Measurements from ENCODE around the gene PTGES3L. TPM values are rescaled to one million over a fixed set of nuclear protein-coding genes. Genes with fewer than 3 reads are reported as not detected.

Gene PTGES3L
- total and polyA plus RNA-seq, 2 of the 13 experiments (the other 11 are each of a cell fraction or from before 2014, with no cell fraction given): 1.2 to 2.9 TPM

DNA sequence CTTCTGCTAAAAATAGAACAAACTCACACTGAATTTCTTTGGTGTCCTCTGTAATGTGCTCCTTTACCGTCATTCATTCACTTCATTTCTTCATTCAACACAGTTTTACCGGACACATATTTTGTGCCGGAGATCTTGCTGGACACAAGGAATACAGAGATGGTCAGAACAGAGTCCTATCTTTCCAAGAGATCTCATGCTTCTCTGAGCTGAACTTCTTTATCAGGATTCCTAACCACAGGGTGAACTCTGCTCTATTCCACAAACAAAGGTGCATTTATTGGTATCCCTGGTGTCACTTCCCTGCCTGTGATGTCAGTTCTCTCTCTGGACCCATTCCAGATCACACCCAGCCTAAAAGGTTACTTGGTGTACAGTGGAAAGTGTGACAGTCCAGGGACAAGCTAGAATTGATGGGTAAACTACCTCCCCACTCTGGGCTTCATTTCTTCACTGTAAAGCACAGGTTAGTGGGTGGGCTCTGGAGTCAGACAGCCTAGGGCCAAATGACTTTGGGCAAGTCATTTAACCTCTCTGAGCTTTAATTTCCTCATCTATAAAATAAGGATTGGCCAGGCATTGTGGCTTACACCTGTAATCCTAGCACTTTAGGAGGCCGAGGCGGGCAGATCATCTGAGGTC is 30.9 kb upstream of the PTGES3L start (continued):
- TF ChIP-seq, protein P1, sequence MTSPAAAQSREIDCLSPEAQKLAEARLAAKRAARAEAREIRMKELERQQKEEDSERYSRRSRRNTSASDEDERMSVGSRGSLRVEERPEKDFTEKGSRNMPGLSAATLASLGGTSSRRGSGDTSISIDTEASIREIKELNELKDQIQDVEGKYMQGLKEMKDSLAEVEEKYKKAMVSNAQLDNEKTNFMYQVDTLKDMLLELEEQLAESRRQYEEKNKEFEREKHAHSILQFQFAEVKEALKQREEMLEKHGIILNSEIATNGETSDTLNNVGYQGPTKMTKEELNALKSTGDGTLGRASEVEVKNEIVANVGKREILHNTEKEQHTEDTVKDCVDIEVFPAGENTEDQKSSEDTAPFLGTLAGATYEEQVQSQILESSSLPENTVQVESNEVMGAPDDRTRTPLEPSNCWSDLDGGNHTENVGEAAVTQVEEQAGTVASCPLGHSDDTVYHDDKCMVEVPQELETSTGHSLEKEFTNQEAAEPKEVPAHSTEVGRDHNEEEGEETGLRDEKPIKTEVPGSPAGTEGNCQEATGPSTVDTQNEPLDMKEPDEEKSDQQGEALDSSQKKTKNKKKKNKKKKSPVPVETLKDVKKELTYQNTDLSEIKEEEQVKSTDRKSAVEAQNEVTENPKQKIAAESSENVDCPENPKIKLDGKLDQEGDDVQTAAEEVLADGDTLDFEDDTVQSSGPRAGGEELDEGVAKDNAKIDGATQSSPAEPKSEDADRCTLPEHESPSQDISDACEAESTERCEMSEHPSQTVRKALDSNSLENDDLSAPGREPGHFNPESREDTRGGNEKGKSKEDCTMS (CRISPR knock-in tag; conservative IDR thresholded peaks at IDR 0.05): no peak
- TF ChIP-seq SATB2 (CRISPR knock-in tag; IDR thresholded peaks at IDR 0.05) (no peak), MEIS1 (CRISPR knock-in tag; IDR thresholded peaks at IDR 0.05; ENCODE audit: borderline replicate concordance) (peak; percentile 70; the same call in 1 of the 2 replicates), ZNF556 (CRISPR knock-in tag; IDR thresholded peaks at IDR 0.05; ENCODE audit: borderline replicate concordance) (no peak; the same call in 1 of the 2 replicates), CBX5 (CRISPR knock-in tag; IDR thresholded peaks at IDR 0.05; ENCODE audit: borderline replicate concordance) (peak; percentile 60; the same call in 1 of the 2 replicates), KDM5A (IDR thresholded peaks at IDR 0.05; ENCODE audit: borderline replicate concordance, low read length) (peak; percentile 34; the same call in 1 of the 2 replicates), JUND (CRISPR knock-in tag; IDR thresholded peaks at IDR 0.05) (no peak), ZC3H4 (CRISPR knock-in tag; IDR thresholded peaks at IDR 0.05; ENCODE audit: borderline replicate concordance) (no peak), ARID2 (CRISPR knock-in tag; IDR thresholded peaks at IDR 0.05; ENCODE audit: borderline replicate concordance) (no peak), ZFP41 (CRISPR knock-in tag; IDR thresholded peaks at IDR 0.05; ENCODE audit: borderline replicate concordance) (no peak), NFRKB (IDR thresholded peaks at IDR 0.05) (no peak), NCOA2 (CRISPR knock-in tag; IDR thresholded peaks at IDR 0.05) (peak; percentile 88), TBP (CRISPR knock-in tag; IDR thresholded peaks at IDR 0.05) (no peak)
- TF ChIP-seq, protein P2, sequence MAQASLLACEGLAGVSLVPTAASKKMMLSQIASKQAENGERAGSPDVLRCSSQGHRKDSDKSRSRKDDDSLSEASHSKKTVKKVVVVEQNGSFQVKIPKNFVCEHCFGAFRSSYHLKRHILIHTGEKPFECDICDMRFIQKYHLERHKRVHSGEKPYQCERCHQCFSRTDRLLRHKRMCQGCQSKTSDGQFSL (CRISPR knock-in tag; IDR thresholded peaks at IDR 0.05): 0 out of 2 replicates have a peak, but pooled peaks have one; percentile 27
- TF ChIP-seq, protein P3, sequence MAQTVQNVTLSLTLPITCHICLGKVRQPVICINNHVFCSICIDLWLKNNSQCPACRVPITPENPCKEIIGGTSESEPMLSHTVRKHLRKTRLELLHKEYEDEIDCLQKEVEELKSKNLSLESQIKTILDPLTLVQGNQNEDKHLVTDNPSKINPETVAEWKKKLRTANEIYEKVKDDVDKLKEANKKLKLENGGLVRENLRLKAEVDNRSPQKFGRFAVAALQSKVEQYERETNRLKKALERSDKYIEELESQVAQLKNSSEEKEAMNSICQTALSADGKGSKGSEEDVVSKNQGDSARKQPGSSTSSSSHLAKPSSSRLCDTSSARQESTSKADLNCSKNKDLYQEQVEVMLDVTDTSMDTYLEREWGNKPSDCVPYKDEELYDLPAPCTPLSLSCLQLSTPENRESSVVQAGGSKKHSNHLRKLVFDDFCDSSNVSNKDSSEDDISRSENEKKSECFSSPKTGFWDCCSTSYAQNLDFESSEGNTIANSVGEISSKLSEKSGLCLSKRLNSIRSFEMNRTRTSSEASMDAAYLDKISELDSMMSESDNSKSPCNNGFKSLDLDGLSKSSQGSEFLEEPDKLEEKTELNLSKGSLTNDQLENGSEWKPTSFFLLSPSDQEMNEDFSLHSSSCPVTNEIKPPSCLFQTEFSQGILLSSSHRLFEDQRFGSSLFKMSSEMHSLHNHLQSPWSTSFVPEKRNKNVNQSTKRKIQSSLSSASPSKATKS (CRISPR knock-in tag; IDR thresholded peaks at IDR 0.05): no peak
- TF ChIP-seq, protein P4, sequence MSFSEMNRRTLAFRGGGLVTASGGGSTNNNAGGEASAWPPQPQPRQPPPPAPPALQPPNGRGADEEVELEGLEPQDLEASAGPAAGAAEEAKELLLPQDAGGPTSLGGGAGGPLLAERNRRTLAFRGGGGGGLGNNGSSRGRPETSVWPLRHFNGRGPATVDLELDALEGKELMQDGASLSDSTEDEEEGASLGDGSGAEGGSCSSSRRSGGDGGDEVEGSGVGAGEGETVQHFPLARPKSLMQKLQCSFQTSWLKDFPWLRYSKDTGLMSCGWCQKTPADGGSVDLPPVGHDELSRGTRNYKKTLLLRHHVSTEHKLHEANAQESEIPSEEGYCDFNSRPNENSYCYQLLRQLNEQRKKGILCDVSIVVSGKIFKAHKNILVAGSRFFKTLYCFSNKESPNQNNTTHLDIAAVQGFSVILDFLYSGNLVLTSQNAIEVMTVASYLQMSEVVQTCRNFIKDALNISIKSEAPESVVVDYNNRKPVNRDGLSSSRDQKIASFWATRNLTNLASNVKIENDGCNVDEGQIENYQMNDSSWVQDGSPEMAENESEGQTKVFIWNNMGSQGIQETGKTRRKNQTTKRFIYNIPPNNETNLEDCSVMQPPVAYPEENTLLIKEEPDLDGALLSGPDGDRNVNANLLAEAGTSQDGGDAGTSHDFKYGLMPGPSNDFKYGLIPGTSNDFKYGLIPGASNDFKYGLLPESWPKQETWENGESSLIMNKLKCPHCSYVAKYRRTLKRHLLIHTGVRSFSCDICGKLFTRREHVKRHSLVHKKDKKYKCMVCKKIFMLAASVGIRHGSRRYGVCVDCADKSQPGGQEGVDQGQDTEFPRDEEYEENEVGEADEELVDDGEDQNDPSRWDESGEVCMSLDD (CRISPR knock-in tag; IDR thresholded peaks at IDR 0.05; ENCODE audit: borderline replicate concordance): no peak
- TF ChIP-seq, protein P5, sequence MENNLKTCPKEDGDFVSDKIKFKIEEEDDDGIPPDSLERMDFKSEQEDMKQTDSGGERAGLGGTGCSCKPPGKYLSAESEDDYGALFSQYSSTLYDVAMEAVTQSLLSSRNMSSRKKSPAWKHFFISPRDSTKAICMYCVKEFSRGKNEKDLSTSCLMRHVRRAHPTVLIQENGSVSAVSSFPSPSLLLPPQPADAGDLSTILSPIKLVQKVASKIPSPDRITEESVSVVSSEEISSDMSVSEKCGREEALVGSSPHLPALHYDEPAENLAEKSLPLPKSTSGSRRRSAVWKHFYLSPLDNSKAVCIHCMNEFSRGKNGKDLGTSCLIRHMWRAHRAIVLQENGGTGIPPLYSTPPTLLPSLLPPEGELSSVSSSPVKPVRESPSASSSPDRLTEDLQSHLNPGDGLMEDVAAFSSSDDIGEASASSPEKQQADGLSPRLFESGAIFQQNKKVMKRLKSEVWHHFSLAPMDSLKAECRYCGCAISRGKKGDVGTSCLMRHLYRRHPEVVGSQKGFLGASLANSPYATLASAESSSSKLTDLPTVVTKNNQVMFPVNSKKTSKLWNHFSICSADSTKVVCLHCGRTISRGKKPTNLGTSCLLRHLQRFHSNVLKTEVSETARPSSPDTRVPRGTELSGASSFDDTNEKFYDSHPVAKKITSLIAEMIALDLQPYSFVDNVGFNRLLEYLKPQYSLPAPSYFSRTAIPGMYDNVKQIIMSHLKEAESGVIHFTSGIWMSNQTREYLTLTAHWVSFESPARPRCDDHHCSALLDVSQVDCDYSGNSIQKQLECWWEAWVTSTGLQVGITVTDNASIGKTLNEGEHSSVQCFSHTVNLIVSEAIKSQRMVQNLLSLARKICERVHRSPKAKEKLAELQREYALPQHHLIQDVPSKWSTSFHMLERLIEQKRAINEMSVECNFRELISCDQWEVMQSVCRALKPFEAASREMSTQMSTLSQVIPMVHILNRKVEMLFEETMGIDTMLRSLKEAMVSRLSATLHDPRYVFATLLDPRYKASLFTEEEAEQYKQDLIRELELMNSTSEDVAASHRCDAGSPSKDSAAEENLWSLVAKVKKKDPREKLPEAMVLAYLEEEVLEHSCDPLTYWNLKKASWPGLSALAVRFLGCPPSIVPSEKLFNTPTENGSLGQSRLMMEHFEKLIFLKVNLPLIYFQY (CRISPR knock-in tag; IDR thresholded peaks at IDR 0.05; ENCODE audit: borderline replicate concordance): peak; percentile 37; the same call in 1 of the 2 replicates

Data from HepG2 (cell line).